HS-5 (cell line): Measurements from ENCODE around the gene CDRT15L2.
"Not testable (repeated sequence)": the region's sequence is repeated elsewhere in the genome, so short reads cannot be mapped to it uniquely, and the experiment has no call there.

Experiments used
- DNase-seq: peaks from one replicate; pipeline ENCODE4 v3.0.0-alpha.2; 2012; ENCODE audit warnings: low read depth

Gene CDRT15L2

DNA sequence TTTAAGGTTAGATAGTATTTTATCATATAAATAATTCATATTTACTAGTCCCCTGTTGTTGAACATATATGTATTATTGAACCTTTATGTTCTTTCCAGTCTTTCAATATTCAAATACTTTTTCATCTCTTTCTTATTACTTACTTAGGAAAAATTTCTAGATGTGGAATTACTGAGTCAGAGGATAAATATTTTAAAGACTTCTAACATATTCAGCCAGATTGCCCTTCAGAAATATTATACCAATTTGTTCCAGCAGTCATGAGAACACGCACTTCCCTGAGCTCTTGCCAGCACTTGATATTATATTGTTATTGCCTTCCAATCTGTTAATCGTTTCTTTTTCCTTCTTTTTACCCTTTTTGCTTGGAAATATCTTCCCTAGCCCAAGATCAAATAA is 4.5 kb upstream of the CDRT15L2 start:
- not testable (repeated sequence) for DNase-seq

DNA sequence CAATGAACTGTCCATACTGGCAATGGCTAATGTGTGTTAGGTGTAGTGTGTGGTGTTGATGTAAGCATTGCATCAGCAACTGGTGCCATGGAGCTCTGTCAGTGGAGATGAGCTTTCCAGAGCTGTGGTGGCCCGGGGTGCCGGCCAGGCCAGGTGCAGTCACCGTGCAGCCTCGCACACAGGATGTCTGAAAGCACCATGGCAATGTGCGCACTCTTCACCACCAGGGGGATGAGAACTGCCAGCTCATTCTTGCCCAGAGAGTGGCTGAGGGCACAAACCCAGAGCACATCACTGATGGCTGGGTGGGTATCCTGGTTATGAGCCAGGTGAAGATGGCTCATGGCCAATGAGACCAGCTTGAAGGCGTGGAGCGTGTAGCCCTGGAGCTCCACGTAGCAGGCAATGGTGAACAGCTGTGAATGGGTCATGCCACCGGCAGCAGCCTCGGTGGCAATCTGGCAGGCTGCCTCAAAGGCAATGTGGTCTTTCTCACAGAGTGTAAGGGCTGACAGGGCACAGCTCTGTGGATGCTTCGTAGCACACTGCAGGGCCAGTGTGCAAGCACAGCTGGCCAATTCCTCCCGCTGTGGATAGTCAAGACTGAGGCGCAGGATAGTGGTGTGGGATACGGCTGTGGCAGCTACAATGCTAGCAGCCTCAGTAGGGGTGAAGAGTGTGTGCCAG is 4.5 kb downstream of the CDRT15L2 start:
- not testable (repeated sequence) for DNase-seq

DNA sequence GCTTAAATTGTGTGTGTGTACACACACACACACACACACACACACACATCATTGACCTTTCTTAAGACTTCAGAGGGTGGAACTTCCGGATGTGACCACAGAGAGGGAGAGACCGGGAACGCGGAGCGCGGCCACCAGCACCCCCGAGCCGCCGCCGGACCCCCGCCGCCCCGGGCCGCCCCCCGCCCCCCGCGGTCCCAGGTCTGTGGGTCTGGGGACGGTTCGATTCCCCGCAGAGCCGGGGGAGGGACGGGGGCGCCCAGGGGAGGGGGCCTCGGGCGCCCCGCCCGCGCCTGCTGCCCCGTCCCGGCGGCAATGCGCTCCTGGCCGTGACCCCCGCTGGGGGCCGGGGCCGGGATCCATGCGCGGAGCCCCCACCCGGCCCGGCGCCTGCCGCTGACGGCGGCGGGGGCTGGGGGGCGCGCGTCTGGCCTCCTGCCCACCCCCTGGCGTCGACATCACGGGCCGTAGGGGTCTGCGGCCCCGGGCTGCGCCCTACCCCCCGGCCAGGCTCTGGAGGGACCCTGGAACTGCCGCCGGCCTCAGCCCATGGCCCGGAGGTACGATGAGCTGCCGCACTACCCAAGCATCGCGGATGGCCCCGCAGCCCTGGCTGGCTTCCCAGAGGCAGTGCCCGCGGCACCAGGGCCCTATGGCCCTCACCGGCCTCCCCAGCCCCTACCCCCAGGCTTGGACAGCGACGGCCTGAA is 9.4 kb downstream of the CDRT15L2 start:
- not testable (repeated sequence) for DNase-seq

DNA sequence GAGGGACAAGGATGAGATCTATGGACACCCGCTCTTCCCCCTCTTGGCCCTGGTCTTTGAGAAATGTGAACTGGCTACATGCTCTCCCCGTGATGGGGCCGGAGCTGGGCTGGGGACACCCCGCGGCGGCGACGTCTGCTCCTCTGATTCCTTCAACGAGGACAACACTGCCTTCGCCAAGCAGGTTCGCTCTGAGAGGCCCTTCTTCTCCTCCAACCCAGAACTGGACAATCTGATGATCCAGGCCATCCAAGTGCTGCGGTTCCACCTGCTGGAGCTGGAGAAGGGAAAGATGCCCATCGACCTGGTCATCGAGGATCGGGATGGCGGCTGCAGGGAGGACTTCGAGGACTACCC is 9.9 kb downstream of the CDRT15L2 start:
- DNase-seq: not testable (repeated sequence)

DNA sequence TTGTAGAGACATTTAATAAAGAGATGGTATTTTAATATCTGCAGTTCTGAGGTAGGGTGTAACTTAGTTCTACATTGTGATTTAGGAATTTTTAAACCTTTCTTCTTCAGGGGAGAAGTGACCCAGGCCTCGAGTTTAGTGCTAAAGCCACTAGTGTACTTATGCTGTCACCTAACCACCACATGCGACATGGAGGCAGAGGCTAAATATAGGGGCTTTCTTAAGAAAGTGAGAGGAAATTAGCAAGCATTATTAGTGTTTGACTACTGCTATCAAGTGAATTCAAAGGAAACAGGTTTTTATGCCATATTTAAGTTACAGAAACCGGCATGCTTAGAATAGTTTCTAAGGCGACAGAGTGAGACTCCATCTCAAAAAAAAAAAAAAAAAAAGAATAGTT is 11.5 kb downstream of the CDRT15L2 start:
- DNase-seq: not testable (repeated sequence)

DNA sequence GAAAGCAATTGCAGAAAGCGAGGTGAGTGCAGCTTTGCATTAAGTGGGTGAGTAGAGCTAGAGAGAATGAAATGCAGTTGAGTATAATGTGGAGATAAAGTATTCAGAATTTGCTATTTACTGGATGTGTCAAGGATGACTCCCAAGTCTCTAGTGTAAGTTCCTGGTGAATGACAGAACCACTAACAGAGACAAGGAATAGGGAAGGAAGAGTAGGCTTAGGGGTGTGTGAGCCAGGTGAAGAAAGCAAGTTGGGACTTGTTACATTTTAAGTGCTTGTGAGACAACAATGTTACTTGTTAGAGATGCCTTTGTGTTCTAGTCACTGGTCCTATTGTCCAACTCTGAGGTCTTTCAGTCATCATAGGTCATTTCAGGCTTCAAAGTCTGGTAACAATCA is 26.0 kb downstream of the CDRT15L2 start:
- DNase-seq: not testable (repeated sequence)

DNA sequence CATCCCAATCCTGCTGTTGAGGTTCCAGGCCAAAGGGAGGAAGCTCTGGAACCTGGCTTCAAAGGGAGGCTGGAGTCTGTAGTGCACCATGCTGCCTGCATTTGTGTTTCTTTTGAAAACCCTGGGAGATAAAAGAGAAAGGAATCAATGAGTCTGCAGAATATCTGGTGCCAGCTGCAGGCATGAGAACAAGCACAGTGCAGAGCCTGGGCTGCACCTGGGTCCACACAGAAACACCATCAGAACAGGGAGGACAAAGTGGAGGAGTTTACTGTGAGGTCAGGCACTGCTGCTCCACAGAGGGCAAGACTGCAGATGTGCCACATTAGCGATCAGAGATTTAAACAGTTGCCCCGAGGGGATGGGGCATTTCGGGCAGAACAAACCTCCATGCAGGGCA is 30.0 kb downstream of the CDRT15L2 start:
- DNase-seq: not testable (repeated sequence)

DNA sequence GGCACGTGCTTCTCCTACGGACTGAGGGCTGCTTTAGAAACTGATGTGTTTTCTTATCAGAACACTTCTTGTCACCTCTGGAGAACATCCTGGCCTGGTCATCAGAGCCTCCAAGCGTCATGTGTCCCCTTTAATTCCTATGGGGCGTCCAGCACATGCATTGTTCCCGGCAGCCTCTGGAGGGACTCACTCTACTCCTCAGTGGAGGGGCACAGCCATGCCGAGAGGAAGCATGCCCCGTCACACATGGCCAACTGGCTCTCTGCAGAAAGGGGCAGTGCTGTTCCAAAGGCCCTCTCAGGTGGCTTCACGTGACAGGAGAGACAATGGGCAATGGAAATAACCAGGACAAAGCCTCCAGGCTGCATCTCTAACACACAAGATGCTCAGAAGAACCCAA is 31.8 kb downstream of the CDRT15L2 start:
- no peak for DNase-seq

DNA sequence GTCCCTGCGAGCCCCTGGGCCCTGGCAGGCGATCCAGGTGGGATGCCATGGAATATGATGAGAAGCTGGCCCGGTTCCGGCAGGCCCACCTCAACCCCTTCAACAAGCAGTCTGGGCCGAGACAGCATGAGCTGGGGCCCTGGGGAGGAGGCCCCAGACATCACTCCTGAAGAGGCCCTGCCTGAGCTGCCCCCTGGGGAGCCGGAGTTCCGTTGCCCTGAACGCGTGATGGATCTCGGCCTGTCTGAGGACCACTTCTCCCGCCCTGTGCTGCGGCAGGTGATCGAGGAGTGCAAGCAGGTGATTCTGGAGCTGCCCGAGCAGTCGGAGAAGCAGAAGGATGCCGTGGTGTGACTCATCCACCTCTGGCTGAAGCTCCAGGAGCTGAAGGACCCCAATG is 33.1 kb downstream of the CDRT15L2 start:
- no peak for DNase-seq

DNA sequence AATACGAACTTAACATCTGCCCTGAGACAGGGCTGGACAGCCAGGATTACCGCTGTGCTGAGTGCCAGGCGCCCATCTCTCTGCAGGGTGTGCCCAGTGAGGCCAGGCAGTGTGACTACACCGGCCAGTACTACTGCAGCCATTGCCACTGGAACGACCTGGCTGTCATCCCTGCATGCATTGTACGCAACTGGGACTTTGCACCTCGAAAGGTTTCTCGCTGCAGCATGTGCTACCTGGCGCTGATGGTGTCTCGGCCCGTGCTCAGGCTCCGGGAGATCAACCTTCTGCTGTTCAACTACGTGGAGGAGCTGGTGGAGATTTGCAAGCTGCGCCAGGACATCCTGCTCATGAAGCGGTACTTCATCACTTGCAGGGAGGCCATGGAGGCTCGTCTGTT is 33.7 kb downstream of the CDRT15L2 start:
- DNase-seq: no peak

DNA sequence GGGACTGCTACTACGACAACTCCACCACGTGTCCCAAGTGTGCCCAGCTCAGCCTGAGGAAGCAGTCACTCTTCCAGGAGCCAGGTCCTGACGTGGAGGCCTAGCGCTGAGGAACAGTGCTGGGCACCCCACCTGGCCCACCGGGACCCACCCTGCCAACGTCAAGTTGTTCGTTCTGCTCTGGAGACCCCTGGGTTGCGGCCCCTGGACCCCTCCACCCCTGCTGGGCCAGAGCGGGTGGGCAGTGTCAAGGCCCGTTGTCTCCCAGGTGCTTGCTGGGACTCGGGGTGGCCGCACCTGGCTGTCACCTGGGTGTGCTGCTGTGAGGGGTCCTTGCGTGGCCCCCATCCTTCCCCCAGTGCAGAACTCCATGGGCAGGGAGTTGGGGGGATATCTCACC is 34.4 kb downstream of the CDRT15L2 start:
- no peak for DNase-seq

DNA sequence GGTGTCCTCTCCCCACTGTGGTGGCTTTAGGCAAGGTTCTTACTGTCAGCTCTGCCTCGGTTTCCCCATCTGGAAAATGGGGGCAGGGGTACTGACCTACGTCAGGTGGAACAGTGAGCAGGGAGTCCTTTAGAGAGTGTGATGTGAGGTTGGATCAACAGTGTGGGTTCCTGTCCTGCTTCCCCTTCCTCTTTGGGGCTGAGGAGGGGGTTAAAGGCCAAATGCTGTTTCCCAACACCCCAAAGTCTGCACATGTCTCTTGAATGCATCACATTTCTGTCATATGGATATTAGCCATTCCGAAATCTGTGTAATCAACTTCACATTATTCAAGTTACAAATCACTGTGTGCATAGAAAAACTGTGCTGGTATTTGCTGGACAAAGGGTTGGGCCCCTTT is 35.9 kb downstream of the CDRT15L2 start:
- DNase-seq: not testable (repeated sequence)
